GM23248 (cell line): ENCODE measurements around the gene MRPL42. TPM values are rescaled to one million over a fixed set of nuclear protein-coding genes. Genes with fewer than 3 reads are reported as not detected.
A peak's percentile ranks its signal among the peaks of the same experiment; 100 is the strongest.

ENCODE experiments used
- DNase-seq: peaks from one replicate; pipeline ENCODE4 v3.0.0-alpha.2; 2015
- H2AFZ ChIP-seq: fragments of 200-600 bp; sonication (generic); 2 replicates; pipeline ENCODE4 v1.6.1; 2016; ENCODE audit warnings: antibody characterized with exemption
- H3F3A ChIP-seq: fragments of 200-600 bp; sonication (generic); 2 replicates; pipeline ENCODE4 v1.6.1; 2016; ENCODE audit warnings: mild to moderate bottlenecking, antibody characterized with exemption, mixed run types; ENCODE audit not compliant: insufficient read depth
- H3K27ac ChIP-seq: fragments of 200-600 bp; sonication (generic); 2 replicates; pipeline ENCODE4 v1.5.1; 2016; ENCODE audit warnings: mild to moderate bottlenecking
- H3K27me3 ChIP-seq: fragments of 200-600 bp; sonication (generic); replicated peaks from 2 replicates; pipeline ENCODE4 v1.6.1; 2016; ENCODE audit warnings: mild to moderate bottlenecking; ENCODE audit not compliant: insufficient read depth
- H3K36me3 ChIP-seq: fragments of 200-600 bp; sonication (generic); 2 replicates; pipeline ENCODE4 v1.6.1; 2016; ENCODE audit warnings: low read depth, mild to moderate bottlenecking
- H3K4me1 ChIP-seq: fragments of 200-600 bp; sonication (generic); 2 replicates; pipeline ENCODE4 v1.6.1; 2016; ENCODE audit warnings: mild to moderate bottlenecking; ENCODE audit not compliant: insufficient read depth
- H3K4me2 ChIP-seq: fragments of 200-600 bp; sonication (generic); one replicate; pipeline ENCODE4 v1.6.1; 2016; ENCODE audit warnings: mild to moderate bottlenecking; ENCODE audit not compliant: unreplicated experiment
- H3K4me3 ChIP-seq: fragments of 200-600 bp; sonication (generic); 2 replicates; pipeline ENCODE4 v1.5.1; 2016; ENCODE audit warnings: mild to moderate bottlenecking
- H3K79me2 ChIP-seq: fragments of 200-600 bp; sonication (generic); 2 replicates; pipeline ENCODE4 v1.6.1; 2016; ENCODE audit warnings: mild to moderate bottlenecking; ENCODE audit not compliant: insufficient read depth
- H3K9ac ChIP-seq: fragments of 200-600 bp; sonication (generic); 2 replicates; pipeline ENCODE4 v1.6.1; 2016; ENCODE audit warnings: mild to moderate bottlenecking
- H3K9me2 ChIP-seq: fragments of 200-600 bp; sonication (generic); 2 replicates; pipeline ENCODE4 v1.6.1; 2016; ENCODE audit warnings: mixed run types, mild to moderate bottlenecking, moderate library complexity; ENCODE audit not compliant: insufficient read depth
- H3K9me3 ChIP-seq: fragments of 200-600 bp; sonication (generic); one replicate; pipeline ENCODE4 v1.6.1; 2017; ENCODE audit warnings: low read depth
- H4K20me1 ChIP-seq: fragments of 200-600 bp; sonication (generic); 2 replicates; pipeline ENCODE4 v1.6.0; 2016; ENCODE audit not compliant: insufficient read depth
- EZH2 ChIP-seq: fragments of 200-600 bp; sonication (generic); IDR thresholded peaks from 2 replicates; pipeline ENCODE4 v1.6.1; 2018; ENCODE audit warnings: antibody characterized with exemption, mild to moderate bottlenecking; ENCODE audit not compliant: insufficient read depth, poor library complexity, severe bottlenecking
- EZH2phosphoT487 ChIP-seq: fragments of 200-600 bp; sonication (generic); IDR thresholded peaks from 2 replicates; pipeline ENCODE4 v1.6.1; 2018; ENCODE audit warnings: antibody characterized with exemption, moderate library complexity, mild to moderate bottlenecking, low read depth; ENCODE audit not compliant: insufficient read depth
- WGBS, 2 experiments: methylation state at CpG; one replicate each; pipeline ENCODE4 v1.1.6; 2015 to 2017; ENCODE audit warnings: low lambda C conversion rate in 2 of 2, low coverage in 1 of 2; ENCODE audit errors: missing lambda C conversion rate in 2 of 2; 5-methylcytosine and 5-hydroxymethylcytosine counted together
- in situ Hi-C: fragments of 300-500 bp; cut with MboI; formaldehyde crosslinking; loops from 2 replicates; pipeline ENCODE4 v1.15.0; 2020
- polyA plus RNA-seq: library from polyadenylated mRNA; unstranded; fragments of >200 nt; fragmentation: Nextera tagmentation; extraction: Ambion mirVana; gene quantifications from 2 replicates; pipeline ENCODE4 v1.2.1, GENCODE V29; 2016
- total RNA-seq: library from RNA; depleted of rRNA; stranded (reverse); fragments of >200 nt; shearing (Covaris generic); gene quantifications from 2 replicates; pipeline ENCODE4 v1.2.3, GENCODE V29; 2014

Gene MRPL42
- total and polyA plus RNA-seq, 2 experiments from 2014 or later, result 75.0 to 87.2 TPM

DNA sequence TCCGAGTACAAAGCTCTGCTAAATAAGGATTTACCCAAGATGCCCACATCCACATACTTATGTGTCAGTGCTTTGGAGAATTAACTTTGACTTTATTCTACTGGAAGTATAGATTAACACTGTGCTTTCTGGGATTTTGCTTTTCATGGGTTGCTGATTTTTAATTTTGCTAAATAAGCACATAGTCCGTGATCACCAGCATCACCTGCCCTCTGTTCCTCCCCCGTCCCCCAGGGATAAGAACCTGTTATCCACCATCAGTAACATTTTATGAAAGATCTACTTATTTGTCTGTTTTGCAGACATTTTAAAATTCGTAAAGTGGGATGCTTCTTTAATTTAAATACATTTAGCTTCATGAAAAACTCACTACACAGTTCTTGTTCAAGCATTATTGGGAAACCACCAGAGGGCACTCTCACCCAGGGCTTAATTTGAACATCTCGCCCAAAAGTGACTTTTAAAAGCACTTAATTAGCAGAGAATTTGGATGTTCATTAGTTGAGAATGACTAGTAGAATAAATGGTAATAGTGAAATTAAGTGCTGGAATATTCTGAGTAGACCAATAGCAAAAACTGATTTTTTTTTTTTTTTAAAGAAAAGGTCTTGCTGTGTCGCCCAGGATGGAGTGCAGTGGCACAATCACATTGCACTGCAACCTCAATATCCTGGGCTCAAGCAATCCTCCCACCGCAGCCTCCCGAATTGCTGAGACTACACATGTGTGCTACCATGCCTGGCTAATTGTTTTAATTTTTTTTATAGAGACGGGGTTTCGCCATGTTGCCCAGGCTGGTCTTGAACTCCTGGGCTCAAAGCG is 35.7 kb downstream of the MRPL42 start:
- peaks cover 28% of the 10 kb centered on the region; the same call in 1 of the 2 replicates for H3F3A ChIP-seq
- no peaks in the 10 kb centered on the region for H3K9me2 ChIP-seq
- H3K4me3 ChIP-seq, result no peak overlapping the region
- no peaks in the 10 kb centered on the region for H3K9me3 ChIP-seq
- peaks cover 8% of the 10 kb centered on the region; the same call in 1 of the 2 replicates for H3K36me3 ChIP-seq
- 58 to 60% methylated on average over 11 of the region's 11 CpGs for WGBS, 2 experiments
- H3K4me2 ChIP-seq, result no peak overlapping the region
- in situ Hi-C loops, result no loop called here
- H3K4me1 ChIP-seq, result no peaks in the 10 kb centered on the region
- H4K20me1 ChIP-seq, result no peaks in the 10 kb centered on the region
- H3K79me2 ChIP-seq, result no peaks in the 10 kb centered on the region
- H3K27me3 ChIP-seq, result no peaks in the 10 kb centered on the region
- H3K9ac ChIP-seq, result no peak overlapping the region
- H2AFZ ChIP-seq, result no peak overlapping the region
- DNase-seq, result peak; percentile 64
- H3K27ac ChIP-seq, result no peak overlapping the region
- no peak for TF ChIP-seq EZH2

DNA sequence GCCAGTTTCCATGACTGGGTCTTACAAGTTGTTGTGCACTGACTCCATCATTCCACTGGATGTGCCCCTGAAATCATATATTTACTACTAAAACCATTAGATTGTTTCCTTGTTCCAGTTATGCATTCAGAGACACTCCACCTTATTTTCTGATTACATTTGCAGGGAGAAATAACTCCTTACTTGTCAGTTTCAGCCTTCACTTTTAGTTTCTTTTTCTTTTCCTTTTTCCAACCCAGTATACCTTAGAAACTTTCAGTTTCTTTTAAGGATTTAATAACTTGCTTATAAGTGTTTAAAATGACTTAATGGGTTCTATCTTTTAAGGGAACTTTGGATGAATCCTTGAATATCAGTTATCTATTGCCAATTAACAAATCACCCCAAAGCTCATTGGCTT is 39.9 kb downstream of the MRPL42 start:
- H3K4me3 ChIP-seq, result no peak overlapping the region
- H3F3A ChIP-seq, result peaks cover 6% of the 10 kb centered on the region; the same call in 1 of the 2 replicates
- H3K27ac ChIP-seq, result no peak overlapping the region
- no peaks in the 10 kb centered on the region for H3K27me3 ChIP-seq
- no peak overlapping the region for H3K4me2 ChIP-seq
- no peaks in the 10 kb centered on the region for H3K4me1 ChIP-seq
- TF ChIP-seq EZH2phosphoT487, result no peak
- no peak for TF ChIP-seq EZH2
- in situ Hi-C loops, result loop anchor here (5.0 kb wide), 1 partner anchor 590 kb away; no protein-coding TSS in a partner anchor
- no peaks in the 10 kb centered on the region for H3K9me2 ChIP-seq
- H3K9me3 ChIP-seq, result no peaks in the 10 kb centered on the region
- H3K36me3 ChIP-seq, result peaks cover 5% of the 10 kb centered on the region; the same call in 1 of the 2 replicates
- H3K79me2 ChIP-seq, result no peaks in the 10 kb centered on the region
- H3K9ac ChIP-seq, result no peak overlapping the region
- H2AFZ ChIP-seq, result no peak overlapping the region
- DNase-seq, result no peak
- H4K20me1 ChIP-seq, result no peaks in the 10 kb centered on the region

DNA sequence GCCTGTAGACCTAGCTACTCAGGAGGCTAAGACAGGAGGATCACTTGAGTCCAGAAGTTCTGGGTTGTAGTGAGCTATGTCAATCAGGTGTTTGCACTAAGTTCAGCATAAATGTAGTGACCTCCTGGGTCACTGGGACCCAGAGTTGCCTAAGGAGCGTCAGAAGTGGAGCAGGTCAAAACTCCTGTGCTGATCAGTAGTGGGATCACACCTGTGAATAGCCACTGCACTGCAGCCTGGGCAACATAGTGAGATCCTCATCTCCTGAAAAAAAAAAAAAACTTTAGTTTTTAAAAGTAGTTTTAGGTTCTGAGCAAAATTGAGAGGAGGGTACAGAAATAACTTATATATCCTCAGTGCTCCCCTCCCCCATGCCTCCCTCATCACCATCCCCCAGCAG is 42.2 kb downstream of the MRPL42 start:
- Histone ChIP-seq H3K36me3 (no peaks in the 10 kb centered on the region), H3K9ac (no peak overlapping the region), H3K9me2 (no peaks in the 10 kb centered on the region), H3K4me1 (peaks cover 2% of the 10 kb centered on the region; the same call in 1 of the 2 replicates), H3K27me3 (no peaks in the 10 kb centered on the region), H2AFZ (no peak overlapping the region), H3K9me3 (no peaks in the 10 kb centered on the region), H3F3A (no peaks in the 10 kb centered on the region; the same call in 1 of the 2 replicates), H3K4me3 (no peak overlapping the region), H3K4me2 (no peak overlapping the region), H4K20me1 (no peaks in the 10 kb centered on the region), H3K79me2 (no peaks in the 10 kb centered on the region), H3K27ac (no peak overlapping the region)
- in situ Hi-C loops, result loop anchor here (5.0 kb wide), 1 partner anchor 588 kb away; no protein-coding TSS in a partner anchor
- DNase-seq, result no peak
- no peak for TF ChIP-seq EZH2
- TF ChIP-seq EZH2phosphoT487, result no peak
- WGBS, 2 experiments, result 100% methylated on average over 1 of the region's 1 CpG

DNA sequence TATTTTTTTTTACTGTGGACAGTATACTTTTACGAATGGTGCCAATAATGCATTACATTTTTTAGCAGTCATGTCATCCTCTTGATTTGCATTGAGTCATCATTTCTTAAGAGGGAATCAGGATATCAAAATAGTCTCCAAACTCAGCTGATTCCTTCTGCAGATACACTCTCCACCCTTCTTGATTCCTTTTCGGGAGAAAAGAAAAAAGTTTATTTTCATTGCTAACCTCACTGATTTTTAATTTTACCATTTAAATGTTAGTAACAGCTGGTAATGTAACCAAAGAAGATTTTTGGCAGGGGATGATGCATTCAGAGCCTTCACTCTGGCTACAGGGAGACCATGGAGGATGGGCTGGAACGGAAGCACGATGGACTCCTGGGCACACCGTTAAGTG is 47.5 kb downstream of the MRPL42 start:
- Histone ChIP-seq H3F3A (peaks cover 10% of the 10 kb centered on the region), H2AFZ (no peak overlapping the region), H3K4me3 (peak overlapping the region; percentile 9; the same call in 1 of the 2 replicates), H3K4me1 (peaks cover 15% of the 10 kb centered on the region; the same call in 1 of the 2 replicates), H3K9ac (no peak overlapping the region), H3K4me2 (peak overlapping the region; percentile 49), H4K20me1 (no peaks in the 10 kb centered on the region), H3K36me3 (no peaks in the 10 kb centered on the region), H3K9me2 (no peaks in the 10 kb centered on the region), H3K9me3 (no peaks in the 10 kb centered on the region), H3K79me2 (no peaks in the 10 kb centered on the region), H3K27ac (no peak overlapping the region), H3K27me3 (no peaks in the 10 kb centered on the region)
- whole genome bisulfite sequencing, 2 experiments, result 33 to 37% methylated on average over 5 of the region's 5 CpGs
- in situ Hi-C loops, result no loop called here
- TF ChIP-seq EZH2phosphoT487 (no peak), EZH2 (no peak)
- peak; percentile 69 for DNase-seq
